GM21360 (cell line): ENCODE data around the gene GPR62.
A peak's percentile ranks its signal among the peaks of the same experiment; 100 is the strongest.
"Not testable (repeated sequence)": the region's sequence is repeated elsewhere in the genome, so short reads cannot be mapped to it uniquely, and the experiment has no call there.

Experiments used
- ATAC-seq: cut with Tn5 transposase; IDR thresholded peaks from one replicate; pipeline ENCODE4 v1.9.1; 2021; ENCODE audit warnings: mild to moderate bottlenecking, moderate library complexity; ENCODE audit not compliant: unreplicated experiment

GPR62 gene

GRCh38 chr3:51988286-51989146, 33.3 kb downstream of the GPR62 start:
- no peak for ATAC-seq

- ATAC-seq = not testable (repeated sequence)
Measured at GRCh38 chr3:51990501-51990971, 35.4 kb downstream of the GPR62 start.

- ATAC-seq = no peak
Measured at GRCh38 chr3:51992017-51992682, 37.0 kb downstream of the GPR62 start.

DNA sequence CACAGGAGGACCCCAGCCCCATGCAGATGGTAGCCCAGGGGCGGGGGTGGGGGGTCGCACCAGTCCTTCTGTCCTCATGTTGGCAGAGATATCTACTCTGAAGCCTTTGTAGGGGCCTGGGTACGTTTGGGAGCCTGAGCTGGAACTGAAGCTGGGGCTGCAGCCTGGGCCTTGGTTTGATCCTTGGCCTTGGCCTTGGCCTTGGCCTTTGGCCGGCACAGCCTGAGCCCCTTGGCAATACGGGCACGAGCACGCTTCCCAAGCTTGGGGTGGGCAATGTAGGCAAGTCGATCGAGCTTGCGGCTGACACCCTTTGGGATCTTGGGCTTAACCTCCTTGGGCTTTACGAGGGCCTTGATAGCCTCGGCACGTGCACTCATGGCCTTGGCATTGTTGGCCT, 38.5 kb downstream of the GPR62 start:
- not testable (repeated sequence) for ATAC-seq

DNA sequence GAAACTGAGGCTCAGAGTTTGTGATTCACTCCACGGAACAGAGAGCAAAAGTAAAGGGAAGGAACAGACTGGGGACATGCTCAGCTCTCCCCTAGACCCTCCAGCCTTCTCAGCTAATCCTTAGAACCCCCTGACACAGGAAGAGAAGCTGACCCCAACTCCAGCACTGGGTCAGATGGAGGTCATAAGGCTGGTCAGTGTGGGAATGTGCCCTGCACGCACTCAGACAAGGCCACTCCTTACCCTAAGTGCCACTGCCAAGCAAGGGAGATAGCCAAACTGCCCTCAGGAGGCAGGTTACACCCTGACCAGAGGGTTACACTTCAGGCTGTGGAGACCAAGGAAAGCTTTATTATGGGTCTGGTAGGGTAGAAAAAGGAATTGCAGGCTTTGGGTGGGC, 39.3 kb downstream of the GPR62 start:
- no peak for ATAC-seq

DNA sequence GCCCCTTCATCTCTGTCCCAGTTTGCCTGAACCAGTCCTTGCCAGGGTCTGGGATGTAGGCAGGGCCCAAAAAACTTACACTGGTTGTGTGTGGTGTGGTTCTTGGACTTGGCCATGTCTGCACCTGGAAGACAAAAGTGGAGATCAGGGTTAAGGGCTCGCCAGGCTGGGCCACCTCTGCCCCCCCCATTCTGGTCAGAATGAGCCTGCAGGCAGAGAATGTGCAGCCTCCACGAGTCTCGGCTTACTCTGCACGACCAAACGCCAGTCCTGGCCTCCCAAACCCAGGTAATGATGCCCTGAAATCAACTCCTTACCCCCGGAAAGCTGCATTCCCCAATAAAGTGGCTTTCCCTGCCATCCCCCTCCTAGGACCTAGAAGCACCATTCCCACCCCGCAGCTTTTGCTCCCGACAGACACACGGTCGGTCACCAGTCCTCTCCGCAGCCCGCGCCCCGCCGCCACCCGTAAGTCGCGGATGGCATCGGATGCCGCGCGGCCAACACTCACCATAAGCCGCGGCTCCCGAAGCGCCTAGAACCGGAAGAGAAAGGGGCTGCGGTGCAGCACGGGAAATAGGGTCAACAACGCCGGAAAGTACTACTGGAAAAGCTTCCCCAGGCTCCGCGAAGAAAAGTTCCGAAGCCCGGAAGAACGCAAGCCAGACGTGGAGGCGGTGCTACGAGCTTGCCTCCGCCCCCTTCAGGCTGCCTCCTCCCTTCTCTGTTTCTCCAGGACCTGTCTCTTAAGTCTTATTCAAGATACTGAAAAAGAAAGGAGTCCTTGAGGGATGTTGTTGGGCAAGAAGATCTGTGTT, 40.4 kb downstream of the GPR62 start, which contains the start of gene RPL29:
TSS of gene RPL29 (minus strand) at position 550 of the 818 bp plus-strand sequence. CDS start at position 116, 434 bp downstream.
- peak; percentile 86 for ATAC-seq

DNA sequence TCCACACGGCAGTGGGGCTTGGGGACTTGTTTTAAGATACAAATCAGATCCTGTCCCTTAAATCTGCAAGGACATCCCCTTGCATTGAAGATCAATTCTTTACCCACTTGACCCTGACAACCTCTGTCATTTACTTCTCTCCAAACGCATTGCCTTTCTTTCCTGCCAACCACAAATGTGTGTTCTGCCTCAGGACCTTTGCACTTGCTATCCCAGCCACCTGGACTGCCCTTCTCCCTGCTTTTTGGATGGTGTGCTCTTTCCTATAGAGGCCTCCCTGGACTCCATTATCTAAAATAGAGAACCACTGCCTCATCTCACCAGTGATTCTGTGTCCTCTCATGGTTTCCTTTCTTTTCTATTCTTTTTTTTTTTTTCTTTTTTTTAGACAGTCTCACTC, 42.0 kb downstream of the GPR62 start:
- no peak for ATAC-seq

DNA sequence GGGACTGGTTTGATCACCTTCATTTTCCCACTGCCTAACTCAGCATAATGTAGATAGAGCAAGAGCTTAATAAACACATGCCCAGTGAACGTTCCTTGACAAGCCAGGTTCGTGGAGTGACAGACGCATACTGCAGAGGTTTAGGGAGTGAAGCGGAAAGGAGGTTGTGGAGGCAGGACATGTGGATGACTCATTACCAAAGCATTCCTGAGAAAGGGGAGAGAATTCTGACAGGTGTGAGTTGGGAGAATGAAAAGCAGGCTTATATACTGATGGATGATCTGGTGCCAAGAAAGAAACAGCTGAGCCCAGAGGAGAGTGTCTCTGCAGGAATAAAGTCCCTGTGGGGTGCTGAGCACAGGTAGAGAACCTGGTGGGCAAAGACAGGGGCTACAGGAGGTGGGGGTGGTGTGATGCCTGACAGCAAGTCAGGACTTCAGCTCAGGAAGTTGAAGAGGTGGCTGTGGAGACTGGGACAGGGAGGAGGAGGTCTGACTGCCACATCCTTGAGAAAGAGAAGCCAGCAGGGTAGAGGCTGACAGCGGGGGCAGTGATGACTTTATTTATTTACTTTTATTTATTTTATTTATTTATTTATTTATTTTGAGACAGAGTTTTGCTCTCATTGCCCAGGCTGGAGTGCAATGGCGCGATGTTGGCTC, 42.9 kb downstream of the GPR62 start:
- no peak for ATAC-seq

DNA sequence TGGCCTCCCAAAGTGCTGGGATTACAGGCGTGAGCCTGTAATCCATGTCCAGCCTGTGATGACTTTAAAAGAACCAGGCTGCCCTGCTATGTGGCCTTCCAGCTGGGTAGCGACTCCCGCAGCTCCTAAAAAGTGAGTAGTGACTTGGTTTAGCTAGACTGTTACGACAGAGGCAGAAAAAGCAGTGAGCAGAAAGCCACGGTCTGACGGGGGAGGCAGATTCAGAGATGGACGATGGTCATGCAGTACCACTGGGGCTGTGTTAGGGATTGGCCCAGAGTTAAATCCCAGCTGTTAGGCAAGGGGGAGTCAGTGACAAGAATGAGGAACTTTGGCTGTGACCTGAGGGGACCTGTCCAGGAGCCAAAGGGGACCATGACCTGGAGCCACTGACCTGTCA, 43.6 kb downstream of the GPR62 start:
- ATAC-seq = no peak

DNA sequence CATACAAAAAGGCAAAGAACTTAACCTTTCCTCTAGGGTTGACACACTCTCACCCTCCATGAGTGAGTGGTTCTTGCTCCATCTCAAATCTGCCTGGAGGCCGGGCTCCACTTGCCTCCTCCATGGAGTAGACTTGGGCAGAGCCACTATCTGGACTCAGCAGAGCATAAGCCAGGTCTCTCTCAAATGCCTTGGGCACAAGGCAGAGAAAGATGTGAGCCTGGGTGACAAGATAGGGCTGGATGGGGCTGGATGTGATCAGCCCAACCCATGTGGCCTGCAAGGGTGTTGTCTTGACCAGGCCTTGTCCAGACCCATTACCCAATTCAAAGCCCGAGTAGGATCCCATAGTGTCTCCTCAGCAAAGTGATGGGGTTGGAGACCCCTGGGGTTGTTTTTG, 44.7 kb downstream of the GPR62 start:
- no peak for ATAC-seq

DNA sequence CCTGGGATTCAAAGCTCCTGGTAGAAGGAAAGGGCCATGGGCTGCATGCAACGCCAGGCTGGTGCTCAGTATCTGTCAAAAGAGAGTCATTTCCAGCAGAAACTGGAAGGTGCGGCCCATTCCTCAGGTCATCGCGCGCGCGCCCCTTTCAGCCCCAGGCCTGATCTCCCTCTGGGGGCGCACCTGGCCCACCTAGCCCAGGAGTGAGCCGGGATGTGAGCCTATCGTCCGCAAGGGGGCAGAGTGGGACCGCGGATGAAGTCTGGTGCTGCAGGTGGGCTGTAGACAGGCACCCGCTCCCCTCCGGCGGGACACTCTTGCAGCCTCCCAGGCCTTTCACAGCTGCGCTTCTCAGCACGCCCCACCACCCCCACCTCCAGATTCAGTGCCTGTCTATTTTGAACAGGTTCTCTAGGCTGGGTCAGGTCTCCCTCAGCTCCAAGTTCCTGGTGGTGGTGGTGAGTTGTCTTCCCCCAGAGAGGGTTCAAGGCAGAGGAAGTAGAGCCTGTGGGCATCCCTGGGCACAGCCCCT, 46.3 kb downstream of the GPR62 start:
- ATAC-seq = peak; percentile 72

DNA sequence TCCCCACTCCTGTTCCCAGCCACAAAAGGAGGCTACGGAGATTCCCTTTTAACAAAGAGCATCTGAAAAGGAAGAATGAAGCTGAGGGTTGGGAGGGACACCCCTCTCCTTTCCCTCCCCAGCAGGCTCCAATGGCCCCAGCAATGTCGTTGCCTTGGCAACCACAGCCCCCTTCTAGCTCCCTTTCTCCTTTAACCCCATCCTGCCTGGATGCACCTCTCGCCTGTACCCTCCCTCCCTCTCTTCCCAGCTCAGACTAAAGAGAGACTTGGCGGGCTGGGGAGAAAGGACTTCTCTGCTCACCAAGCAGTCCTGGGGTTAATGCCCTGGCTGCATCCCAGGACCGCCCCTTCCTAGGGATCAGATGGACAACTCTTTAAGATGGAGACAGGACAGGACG, 47.6 kb downstream of the GPR62 start:
- ATAC-seq = no peak

DNA sequence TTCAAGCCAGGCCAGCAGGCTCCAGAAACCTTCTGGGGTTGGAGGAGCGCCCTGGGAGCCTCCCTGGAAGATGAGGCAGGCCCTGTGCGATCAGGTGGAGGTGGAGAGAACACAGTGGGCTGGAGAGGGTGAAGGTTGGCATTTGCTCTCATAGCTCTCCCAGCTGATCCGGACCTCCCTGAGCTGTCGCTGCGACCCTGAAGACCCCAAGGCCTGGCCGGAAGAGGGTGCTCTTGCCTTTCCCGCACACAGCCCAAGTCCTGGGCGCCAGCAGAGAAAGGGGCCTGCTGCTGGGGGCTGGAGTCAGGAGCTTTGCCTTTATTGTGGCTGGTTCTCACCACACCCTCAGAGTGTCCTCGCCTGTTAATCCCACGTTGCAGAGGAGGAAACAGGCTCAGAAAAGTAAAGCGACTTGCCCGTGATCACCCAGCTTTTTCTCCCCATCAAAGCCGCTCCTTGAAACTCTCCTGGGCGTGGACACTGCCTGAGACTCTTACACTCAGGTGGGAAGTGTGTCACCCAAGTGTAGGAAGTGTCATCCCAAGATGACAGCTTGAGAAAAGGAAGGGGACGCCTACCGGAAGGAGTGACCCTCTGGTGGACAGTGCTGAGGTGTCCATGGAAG, 49.1 kb downstream of the GPR62 start:
- ATAC-seq = no peak

DNA sequence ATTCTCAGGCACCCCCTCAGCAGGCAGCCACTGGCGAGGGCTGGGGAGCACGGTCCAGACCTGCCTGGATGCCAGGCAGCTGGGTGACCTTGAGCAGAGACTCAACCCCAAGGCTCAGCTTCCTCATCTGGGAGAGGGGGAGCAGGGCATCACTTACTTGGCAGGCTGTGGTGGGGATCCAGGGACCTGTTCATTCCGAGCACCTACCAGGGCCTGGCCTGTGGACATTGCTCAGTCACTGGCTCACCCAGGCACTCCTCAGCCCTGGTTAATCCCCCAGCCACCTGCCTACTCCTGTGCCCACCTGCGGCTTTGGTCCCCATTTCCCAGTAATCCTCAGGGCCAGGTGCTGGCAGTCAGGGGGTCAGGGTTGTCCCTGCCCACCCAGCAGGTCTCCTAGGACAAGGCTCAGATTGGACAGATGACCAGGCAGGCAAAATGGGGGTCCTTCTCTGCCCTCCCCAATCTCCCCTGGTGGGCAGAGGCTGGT, 49.8 kb downstream of the GPR62 start:
- ATAC-seq = no peak

GRCh38 chr3:52005571-52005986, 50.4 kb downstream of the GPR62 start:
- ATAC-seq = no peak

- ATAC-seq = no peak
Measured at GRCh38 chr3:52006017-52006819, 51.0 kb downstream of the GPR62 start.

DNA sequence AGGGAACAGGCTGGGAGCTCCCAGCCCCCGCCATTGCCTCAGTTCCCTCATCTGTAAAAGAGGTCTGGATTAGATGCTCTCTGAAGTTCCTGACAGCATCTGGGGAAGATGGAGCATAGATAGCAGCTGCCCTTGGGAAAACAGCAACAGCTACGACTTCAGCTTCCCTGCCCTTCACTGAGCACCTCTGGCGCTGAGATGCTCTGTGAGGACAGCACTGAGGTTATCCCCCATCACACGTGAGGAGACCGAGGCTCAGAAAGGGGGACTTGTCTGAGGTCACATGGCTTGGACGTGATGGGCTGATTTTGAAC, 51.6 kb downstream of the GPR62 start:
- ATAC-seq = no peak
